AG08396 (cell line): ENCODE results near the gene ZNF563.
A peak's percentile ranks its signal among the peaks of the same experiment; 100 is the strongest.
"Not testable (repeated sequence)": the region's sequence is repeated elsewhere in the genome, so short reads cannot be mapped to it uniquely, and the experiment has no call there.

Experiments
- DNase-seq: peaks from one replicate; pipeline ENCODE4 v3.0.0; 2012; ENCODE audit warnings: low spot score, mixed read lengths

Gene ZNF563

GRCh38 chr19:12333162-12334159 is at the start of gene ZNF563:
TSS of gene ZNF563 (minus strand) at chr19:12333633. CDS start at chr19:12333482, 151 bp downstream.
- DNase-seq: peak; percentile 96

GRCh38 chr19:12380444-12380737 is 47.0 kb upstream of the ZNF563 start:
- DNase-seq: no peak

GRCh38 chr19:12379732-12380443 is 46.5 kb upstream of the ZNF563 start:
- no peak for DNase-seq

- no peak for DNase-seq
Observed at GRCh38 chr19:12374026-12374425, 40.6 kb upstream of the ZNF563 start.

GRCh38 chr19:12365236-12366162 is 32.1 kb upstream of the ZNF563 start, which contains the start of gene ZNF442:
TSS of gene ZNF442 (minus strand) at chr19:12365683. CDS start at chr19:12363631, 2,052 bp downstream.
- DNase-seq: peak; percentile 97

- DNase-seq: peak; percentile 52
Observed at GRCh38 chr19:12364391-12365235, 31.2 kb upstream of the ZNF563 start.

GRCh38 chr19:12362236-12362635 is 28.8 kb upstream of the ZNF563 start:
- not testable (repeated sequence) for DNase-seq

GRCh38 chr19:12353375-12353774 is 19.9 kb upstream of the ZNF563 start:
- no peak for DNase-seq

- no peak for DNase-seq
Observed at GRCh38 chr19:12350890-12351197, 17.4 kb upstream of the ZNF563 start.

GRCh38 chr19:12350185-12350889 is 16.9 kb upstream of the ZNF563 start:
- DNase-seq: no peak

GRCh38 chr19:12346896-12347295 is 13.5 kb upstream of the ZNF563 start:
- no peak for DNase-seq

GRCh38 chr19:12345197-12345596 is 11.8 kb upstream of the ZNF563 start:
- no peak for DNase-seq

- DNase-seq: no peak
Observed at GRCh38 chr19:12331211-12331941, 2.1 kb downstream of the ZNF563 start.

GRCh38 chr19:12330340-12330739 is 3.1 kb downstream of the ZNF563 start:
- DNase-seq: no peak

- DNase-seq: no peak
Observed at GRCh38 chr19:12325690-12326089, 7.7 kb downstream of the ZNF563 start.

GRCh38 chr19:12318782-12319413 is 14.5 kb downstream of the ZNF563 start:
- DNase-seq: no peak

- DNase-seq: no peak
Observed at GRCh38 chr19:12314553-12314952, 18.9 kb downstream of the ZNF563 start.

GRCh38 chr19:12308891-12309290 is 24.5 kb downstream of the ZNF563 start:
- not testable (repeated sequence) for DNase-seq

GRCh38 chr19:12295191-12295590 is 38.2 kb downstream of the ZNF563 start:
- DNase-seq: no peak
